Nephron (organoid): ENCODE results near the gene C7orf33.

Experiments used
- H3K27ac Mint-ChIP-seq, 3 experiments: 2 replicates each; pipeline ENCODE4 v1.8.0; 2020; ENCODE audit warnings: mixed read lengths in 3 of 3, mild to moderate bottlenecking in 2 of 3, moderate library complexity in 1 of 3
- H3K27me3 Mint-ChIP-seq: 2 replicates; pipeline ENCODE4 v1.8.0; 2021; ENCODE audit warnings: low read depth, mild to moderate bottlenecking, moderate library complexity, mixed read lengths
- H3K36me3 Mint-ChIP-seq: 2 replicates; pipeline ENCODE4 v1.8.0; 2020; ENCODE audit warnings: low read depth, mixed read lengths
- H3K4me1 Mint-ChIP-seq: 2 replicates; pipeline ENCODE4 v1.8.0; 2020; ENCODE audit warnings: mixed read lengths
- H3K4me3 Mint-ChIP-seq, 3 experiments: 2 replicates each; pipeline ENCODE4 v1.8.0; 2020; ENCODE audit warnings: mild to moderate bottlenecking in 3 of 3, mixed read lengths in 3 of 3, moderate library complexity in 2 of 3
- H3K9me3 Mint-ChIP-seq: 2 replicates; pipeline ENCODE4 v1.8.0; 2020; ENCODE audit warnings: mixed read lengths
- TF ChIP-seq, protein P1 (sequence below), 3 experiments: fragments of 200-600 bp; sonication (generic); IDR thresholded peaks; one replicate each; pipeline ENCODE4 v1.5.0; 2021; ENCODE audit warnings: antibody characterized with exemption in 3 of 3; ENCODE audit not compliant: unreplicated experiment in 3 of 3

The C7orf33 gene

DNA sequence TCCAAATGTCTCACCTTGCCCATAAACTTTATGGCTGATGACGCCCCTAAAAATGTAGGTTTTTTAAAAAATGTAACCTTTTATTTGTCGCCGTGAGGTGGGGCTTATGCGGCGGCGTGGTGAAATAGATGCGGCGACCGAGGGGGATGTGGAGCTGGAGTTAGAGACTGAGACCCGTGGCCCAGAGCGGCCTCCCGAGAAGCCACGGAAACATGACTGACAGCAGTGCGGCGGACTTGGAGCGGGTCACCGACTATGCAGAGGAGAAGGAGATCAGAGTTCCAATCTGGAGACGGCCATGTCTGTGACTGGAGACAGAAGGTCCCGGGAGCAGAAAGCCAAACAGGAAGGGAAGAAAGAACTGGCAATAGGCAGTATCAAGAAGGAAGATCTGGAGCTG lies 46.5 kb downstream of the C7orf33 start:
- H3K4me1 Mint-ChIP-seq = no peaks in the 10 kb centered on the region
- H3K9me3 Mint-ChIP-seq = no peaks in the 10 kb centered on the region
- no peak overlapping the region for H3K27ac Mint-ChIP-seq
- peaks cover 8% of the 10 kb centered on the region for H3K27me3 Mint-ChIP-seq
- no peaks in the 10 kb centered on the region for H3K36me3 Mint-ChIP-seq
- H3K4me3 Mint-ChIP-seq = no peak overlapping the region
- TF ChIP-seq, protein P1, sequence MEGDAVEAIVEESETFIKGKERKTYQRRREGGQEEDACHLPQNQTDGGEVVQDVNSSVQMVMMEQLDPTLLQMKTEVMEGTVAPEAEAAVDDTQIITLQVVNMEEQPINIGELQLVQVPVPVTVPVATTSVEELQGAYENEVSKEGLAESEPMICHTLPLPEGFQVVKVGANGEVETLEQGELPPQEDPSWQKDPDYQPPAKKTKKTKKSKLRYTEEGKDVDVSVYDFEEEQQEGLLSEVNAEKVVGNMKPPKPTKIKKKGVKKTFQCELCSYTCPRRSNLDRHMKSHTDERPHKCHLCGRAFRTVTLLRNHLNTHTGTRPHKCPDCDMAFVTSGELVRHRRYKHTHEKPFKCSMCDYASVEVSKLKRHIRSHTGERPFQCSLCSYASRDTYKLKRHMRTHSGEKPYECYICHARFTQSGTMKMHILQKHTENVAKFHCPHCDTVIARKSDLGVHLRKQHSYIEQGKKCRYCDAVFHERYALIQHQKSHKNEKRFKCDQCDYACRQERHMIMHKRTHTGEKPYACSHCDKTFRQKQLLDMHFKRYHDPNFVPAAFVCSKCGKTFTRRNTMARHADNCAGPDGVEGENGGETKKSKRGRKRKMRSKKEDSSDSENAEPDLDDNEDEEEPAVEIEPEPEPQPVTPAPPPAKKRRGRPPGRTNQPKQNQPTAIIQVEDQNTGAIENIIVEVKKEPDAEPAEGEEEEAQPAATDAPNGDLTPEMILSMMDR (IDR thresholded peaks at IDR 0.05; ENCODE audit: unreplicated experiment in 3 of 3) = no peak

DNA sequence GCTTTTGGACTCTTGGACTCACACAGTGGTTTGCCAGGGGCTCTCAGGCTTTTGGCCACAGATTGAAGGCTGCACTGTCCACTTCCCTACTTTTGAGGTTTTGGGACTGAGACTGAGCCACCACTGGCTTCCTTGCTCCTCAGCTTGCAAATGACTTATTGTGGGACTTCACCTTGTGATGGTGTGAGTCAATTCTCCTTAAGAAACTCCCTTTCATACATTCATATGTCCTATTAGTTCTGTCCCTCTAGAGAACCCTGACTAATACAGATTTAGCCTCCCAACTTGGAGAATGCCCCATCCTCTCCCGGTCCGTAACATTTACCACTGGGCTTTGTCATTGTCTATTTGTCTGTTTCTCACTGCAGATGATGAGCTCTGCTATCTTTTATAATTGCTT lies 55.3 kb downstream of the C7orf33 start:
- Mint-ChIP-seq H3K36me3 (no peaks in the 10 kb centered on the region), H3K27me3 (peaks cover 9% of the 10 kb centered on the region), H3K27ac (no peak overlapping the region), H3K4me1 (no peaks in the 10 kb centered on the region), H3K9me3 (no peaks in the 10 kb centered on the region), H3K4me3 (no peak overlapping the region)
- TF ChIP-seq, protein P1 (IDR thresholded peaks at IDR 0.05; ENCODE audit: unreplicated experiment in 3 of 3) = no peak

DNA sequence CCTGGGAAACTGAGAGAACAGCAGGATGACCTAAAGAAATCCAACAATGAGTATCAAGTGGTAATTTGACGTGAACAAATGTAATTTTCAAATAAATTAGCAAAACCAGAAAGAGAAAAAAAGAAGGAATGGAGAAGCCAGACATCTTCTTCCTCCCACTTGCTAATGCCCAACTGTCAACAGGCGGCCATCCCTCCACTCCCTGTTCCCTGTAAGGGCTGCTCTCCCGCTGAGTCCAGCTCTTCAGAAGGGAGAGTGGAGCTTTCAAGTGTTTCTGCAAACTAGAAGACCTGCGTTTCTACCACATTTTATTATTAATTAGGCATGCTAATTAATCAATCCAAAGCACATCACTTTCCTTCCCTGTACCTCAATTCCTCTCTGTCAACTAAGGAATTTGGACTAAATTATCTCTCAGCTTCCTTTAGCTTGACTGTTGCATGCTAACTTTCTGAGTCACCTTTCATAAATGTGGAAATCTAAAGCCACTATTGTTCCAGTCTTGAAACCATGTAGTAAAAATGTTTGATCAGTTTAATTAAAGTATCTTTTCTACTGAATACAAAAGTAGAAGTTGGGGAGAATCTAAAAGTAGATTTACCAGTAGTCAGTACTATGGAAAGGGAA lies 59.8 kb downstream of the C7orf33 start:
- TF ChIP-seq, protein P1 (IDR thresholded peaks at IDR 0.05; ENCODE audit: unreplicated experiment in 3 of 3) = no peak
- Mint-ChIP-seq H3K27ac (no peak overlapping the region), H3K36me3 (no peaks in the 10 kb centered on the region), H3K27me3 (peaks cover 17% of the 10 kb centered on the region), H3K4me1 (no peaks in the 10 kb centered on the region), H3K4me3 (no peak overlapping the region), H3K9me3 (no peaks in the 10 kb centered on the region)

DNA sequence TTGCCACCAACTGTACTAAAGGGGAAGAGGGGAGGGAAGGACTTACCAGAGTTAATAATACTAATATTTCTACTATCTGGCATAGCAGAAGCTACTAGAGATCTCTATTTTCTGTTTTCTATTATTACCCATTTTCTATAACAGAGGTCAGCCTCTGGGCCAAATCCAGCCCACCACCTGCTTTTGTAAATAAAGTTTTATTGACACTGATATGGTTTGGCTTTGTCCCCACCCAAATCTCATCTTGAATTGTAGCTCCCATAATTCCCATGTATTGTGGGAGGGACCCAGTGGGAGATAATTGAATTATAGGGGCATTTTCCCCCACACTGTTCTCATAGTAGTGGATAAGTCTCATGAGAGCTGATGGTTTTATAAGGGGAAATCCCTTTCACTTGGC lies 62.2 kb downstream of the C7orf33 start:
- Mint-ChIP-seq H3K27ac (no peak overlapping the region), H3K36me3 (no peaks in the 10 kb centered on the region), H3K27me3 (peaks cover 12% of the 10 kb centered on the region)

DNA sequence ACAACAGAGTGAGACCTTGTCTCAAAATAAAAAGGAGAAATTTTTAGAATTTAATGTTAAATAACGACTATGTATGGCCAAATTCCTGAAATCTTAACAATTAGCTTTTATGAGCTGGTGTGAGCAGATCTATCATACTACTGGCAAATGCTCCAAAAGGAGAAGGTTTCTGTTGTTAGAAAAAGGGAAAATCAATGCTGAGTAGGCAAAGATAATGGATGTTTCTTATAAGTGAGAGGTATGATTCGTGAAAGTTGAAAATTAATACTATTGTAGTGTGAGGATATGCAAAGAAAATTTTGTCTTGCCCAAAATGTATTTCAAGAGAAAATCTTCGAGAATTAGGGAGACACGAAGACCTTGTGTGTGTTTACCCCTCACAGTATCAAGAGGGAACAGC lies 67.4 kb downstream of the C7orf33 start:
- Mint-ChIP-seq H3K27me3 (no peaks in the 10 kb centered on the region), H3K4me1 (no peaks in the 10 kb centered on the region), H3K9me3 (peaks cover 3% of the 10 kb centered on the region), H3K27ac (no peak overlapping the region), H3K4me3 (no peak overlapping the region), H3K36me3 (no peaks in the 10 kb centered on the region)
- TF ChIP-seq, protein P1 (IDR thresholded peaks at IDR 0.05; ENCODE audit: unreplicated experiment in 3 of 3) = no peak

More for the DNA sequence above, 62.2 kb downstream of the C7orf33 start:
- H3K4me1 Mint-ChIP-seq = no peaks in the 10 kb centered on the region
- H3K4me3 Mint-ChIP-seq = no peak overlapping the region
- no peaks in the 10 kb centered on the region for H3K9me3 Mint-ChIP-seq
- TF ChIP-seq, protein P1 (IDR thresholded peaks at IDR 0.05; ENCODE audit: unreplicated experiment in 3 of 3) = no peak

DNA sequence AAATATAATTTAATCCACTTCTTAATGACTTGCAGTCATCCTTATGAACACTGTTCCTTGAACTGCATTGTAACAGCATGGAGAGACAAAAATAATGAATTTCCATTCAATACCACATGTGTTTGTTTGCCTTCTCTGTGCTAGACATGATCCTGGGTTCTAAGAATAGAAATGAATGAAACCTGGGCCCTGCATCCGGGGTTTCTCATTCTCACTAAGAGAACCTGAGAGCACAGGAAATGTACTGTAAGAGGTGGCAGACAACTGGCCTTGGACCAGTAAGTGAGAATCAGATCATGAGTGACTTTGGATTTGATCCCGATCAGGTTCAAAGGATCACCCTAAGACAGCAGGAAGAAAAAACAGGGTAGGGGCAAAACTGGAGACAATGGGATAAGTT lies 70.9 kb downstream of the C7orf33 start:
- no peak overlapping the region for H3K4me3 Mint-ChIP-seq
- no peaks in the 10 kb centered on the region for H3K4me1 Mint-ChIP-seq
- H3K36me3 Mint-ChIP-seq = no peaks in the 10 kb centered on the region
- no peak overlapping the region for H3K27ac Mint-ChIP-seq
- H3K9me3 Mint-ChIP-seq = peaks cover 3% of the 10 kb centered on the region
- TF ChIP-seq, protein P1 (IDR thresholded peaks at IDR 0.05; ENCODE audit: unreplicated experiment in 3 of 3) = no peak
- H3K27me3 Mint-ChIP-seq = no peaks in the 10 kb centered on the region
